IMR-90 (cell line): ENCODE measurements around the gene SPECC1L. TPM values are rescaled to one million over a fixed set of nuclear protein-coding genes. Genes with fewer than 3 reads are reported as not detected.

Source experiments
- ATAC-seq: fragments of 200-7000 bp; cut with Tn5 transposase; 2 replicates; pipeline ENCODE4 v1.9.1; 2020; ENCODE audit warnings: low read depth, mild to moderate bottlenecking, moderate library complexity
- BruUV-seq: library from RNA; stranded (reverse); fragments of 400-500 nt; replicated peaks from 2 replicates; lab custom pipeline; 2021; lab: Mats Ljungman, UMichigan
- CTCF ChIA-PET: fragments of 300-600 bp; formaldehyde crosslinking; extraction: SDS; loops from one replicate; lab custom pipeline; 2021; ENCODE audit warnings: antibody characterized with exemption; lab: Yijun Ruan, JAX
- POLR2A ChIA-PET: fragments of 300-600 bp; sonication (Branson Sonifier 250); formaldehyde crosslinking; loops from one replicate; lab custom pipeline; 2022; ENCODE audit warnings: antibody characterized with exemption; ENCODE audit not compliant: unreplicated experiment; lab: Charles Lee
- DNase-seq: peaks from one replicate; pipeline ENCODE4 v3.0.0; 2013
- H2AFZ ChIP-seq: replicated peaks from 2 replicates; pipeline ENCODE3; 2013; ENCODE audit warnings: low read length, mild to moderate bottlenecking; ENCODE audit not compliant: poor library complexity
- H2AK5ac ChIP-seq: 2 replicates; pipeline ENCODE4 v1.6.1; 2013; ENCODE audit warnings: low read depth, low read length, inconsistent platforms
- H2AK9ac ChIP-seq: replicated peaks from 2 replicates; pipeline ENCODE3; 2013; ENCODE audit warnings: mild to moderate bottlenecking, low read depth, low read length, moderate library complexity; ENCODE audit not compliant: poor library complexity
- H2BK120ac ChIP-seq: 2 replicates; pipeline ENCODE4 v1.6.1; 2013; ENCODE audit warnings: low read depth, low read length, inconsistent platforms
- H2BK15ac ChIP-seq: 3 replicates; pipeline ENCODE4 v1.6.1; 2013; ENCODE audit warnings: low read depth, low read length, inconsistent platforms
- H2BK20ac ChIP-seq: 2 replicates; pipeline ENCODE4 v1.6.1; 2013; ENCODE audit warnings: low read depth, mild to moderate bottlenecking, inconsistent platforms, low read length, moderate library complexity
- H2BK5ac ChIP-seq: 2 replicates; pipeline ENCODE4 v1.6.1; 2013; ENCODE audit warnings: mild to moderate bottlenecking, low read depth, low read length, inconsistent platforms; ENCODE audit not compliant: poor library complexity, severe bottlenecking
- H3K14ac ChIP-seq: replicated peaks from 2 replicates; pipeline ENCODE4 v1.6.1; 2013; ENCODE audit warnings: low read depth, low read length, inconsistent platforms
- H3K18ac ChIP-seq: 2 replicates; pipeline ENCODE4 v1.6.1; 2013; ENCODE audit warnings: low read depth, low read length, control low read depth
- H3K23ac ChIP-seq: 2 replicates; pipeline ENCODE4 v1.6.1; 2013; ENCODE audit warnings: low read depth, low read length, inconsistent platforms
- H3K27ac ChIP-seq: 2 replicates; pipeline ENCODE4 v1.5.1; 2013; ENCODE audit warnings: mild to moderate bottlenecking, control low read depth, low read length; ENCODE audit not compliant: insufficient read depth
- H3K27me3 ChIP-seq: 2 replicates; pipeline ENCODE4 v1.6.1; 2013; ENCODE audit warnings: low read length; ENCODE audit not compliant: control insufficient read depth, insufficient read depth
- H3K36me3 ChIP-seq: 2 replicates; pipeline ENCODE4 v1.6.1; 2013; ENCODE audit warnings: low read length, mixed read lengths; ENCODE audit not compliant: control insufficient read depth, insufficient read depth
- H3K4ac ChIP-seq: 2 replicates; pipeline ENCODE4 v1.6.1; 2013; ENCODE audit warnings: low read depth, low read length, inconsistent platforms
- H3K4me1 ChIP-seq: 2 replicates; pipeline ENCODE4 v1.6.1; 2013; ENCODE audit warnings: low read length, mixed read lengths; ENCODE audit not compliant: control insufficient read depth, insufficient read depth
- H3K4me2 ChIP-seq: 2 replicates; pipeline ENCODE4 v1.6.1; 2013; ENCODE audit warnings: low read depth, mild to moderate bottlenecking, control low read depth, low read length, moderate library complexity
- H3K4me3 ChIP-seq: 2 replicates; pipeline ENCODE4 v1.5.1; 2013; ENCODE audit warnings: low read depth, mild to moderate bottlenecking, control low read depth, low read length, moderate library complexity; ENCODE audit not compliant: insufficient read depth
- H3K56ac ChIP-seq: 2 replicates; pipeline ENCODE4 v1.6.1; 2013; ENCODE audit warnings: low read length, inconsistent platforms; ENCODE audit not compliant: insufficient read depth; ENCODE audit errors: extremely low read depth
- H3K79me1 ChIP-seq, 2 experiments: 2 replicates each; pipeline ENCODE4 v1.6.1; 2013; ENCODE audit warnings: low read length in 2 of 2, inconsistent platforms in 1 of 2, low read depth in 1 of 2
- H3K9ac ChIP-seq: 2 replicates; pipeline ENCODE4 v1.6.1; 2013; ENCODE audit warnings: low read depth, low read length, control low read depth
- H3K9me1 ChIP-seq: 2 replicates; pipeline ENCODE4 v1.6.1; 2013; ENCODE audit warnings: low read length, inconsistent platforms; ENCODE audit not compliant: insufficient read depth
- H3K9me3 ChIP-seq: 2 replicates; pipeline ENCODE4 v1.6.1; 2013; ENCODE audit warnings: low read length; ENCODE audit not compliant: control insufficient read depth, insufficient read depth
- H4K20me1 ChIP-seq: 2 replicates; pipeline ENCODE4 v1.6.1; 2013; ENCODE audit warnings: low read length, inconsistent platforms; ENCODE audit not compliant: insufficient read depth
- H4K5ac ChIP-seq: 2 replicates; pipeline ENCODE4 v1.6.1; 2013; ENCODE audit warnings: mild to moderate bottlenecking, low read depth, low read length, control low read depth
- H4K8ac ChIP-seq, 2 experiments: 2 replicates each; pipeline ENCODE4 v1.6.1; 2013; ENCODE audit warnings: low read depth in 2 of 2, low read length in 2 of 2, control low read depth in 1 of 2, inconsistent platforms in 1 of 2
- H4K91ac ChIP-seq: 2 replicates; pipeline ENCODE4 v1.6.1; 2013; ENCODE audit warnings: low read depth, low read length, inconsistent platforms; ENCODE audit not compliant: insufficient read depth
- BHLHE40 ChIP-seq: fragments of 150-350 bp; IDR thresholded peaks from 2 replicates; pipeline ENCODE4 v1.6.1; 2016; ENCODE audit warnings: mild to moderate bottlenecking, low read depth, low read length
- CEBPB ChIP-seq: IDR thresholded peaks from 2 replicates; pipeline ENCODE4 v1.6.1; 2012; ENCODE audit warnings: low read depth, low read length, improper control_type of control experiment
- CHD1 ChIP-seq: IDR thresholded peaks from 2 replicates; pipeline ENCODE4 v1.6.1; 2012; ENCODE audit warnings: low read depth, low read length, improper control_type of control experiment
- FOS ChIP-seq: fragments of 150-350 bp; IDR thresholded peaks from 2 replicates; pipeline ENCODE4 v1.6.1; 2016; ENCODE audit warnings: low read depth, low read length
- MAFK ChIP-seq: IDR thresholded peaks from 2 replicates; pipeline ENCODE4 v1.6.1; 2012; ENCODE audit warnings: low read depth, low read length, improper control_type of control experiment
- MAZ ChIP-seq: IDR thresholded peaks from 2 replicates; pipeline ENCODE4 v1.6.1; 2012; ENCODE audit warnings: low read depth, mild to moderate bottlenecking, low read length, improper control_type of control experiment, moderate library complexity, borderline replicate concordance
- MXI1 ChIP-seq: IDR thresholded peaks from 2 replicates; pipeline ENCODE4 v1.6.1; 2012; ENCODE audit warnings: low read depth, mild to moderate bottlenecking, low read length, moderate library complexity, borderline replicate concordance
- NFE2L2 ChIP-seq: fragments of 150-350 bp; IDR thresholded peaks from 2 replicates; pipeline ENCODE4 v1.6.1; 2016; ENCODE audit warnings: low read depth, mild to moderate bottlenecking, low read length
- POLR2A ChIP-seq: IDR thresholded peaks from 2 replicates; pipeline ENCODE4 v1.6.1; 2012; ENCODE audit warnings: mild to moderate bottlenecking, low read depth, low read length
- RAD21 ChIP-seq: IDR thresholded peaks from 2 replicates; pipeline ENCODE4 v1.6.1; 2012; ENCODE audit warnings: low read length, improper control_type of control experiment
- RCOR1 ChIP-seq: IDR thresholded peaks from 2 replicates; pipeline ENCODE4 v1.6.1; 2012; ENCODE audit warnings: mild to moderate bottlenecking, low read length, improper control_type of control experiment; ENCODE audit not compliant: insufficient replicate concordance
- RFX5 ChIP-seq: IDR thresholded peaks from 2 replicates; pipeline ENCODE4 v1.8.0; 2012; ENCODE audit warnings: low read depth, mild to moderate bottlenecking, low read length, moderate library complexity
- SMC3 ChIP-seq: fragments of 150-350 bp; IDR thresholded peaks from 2 replicates; pipeline ENCODE4 v1.6.1; 2016; ENCODE audit warnings: low read depth, mild to moderate bottlenecking, antibody characterized with exemption, low read length, moderate library complexity
- dilution Hi-C: fragments of 300-500 bp; cut with HindIII; formaldehyde crosslinking; loops from one replicate; pipeline ENCODE4 v1.14.3; 2018; ENCODE audit warnings: low sequenced_read_pairs; ENCODE audit not compliant: unreplicated experiment
- in situ Hi-C: fragments of 300-500 bp; cut with MboI; formaldehyde crosslinking; loops from 3 replicates; pipeline ENCODE4 v1.14.3; 2019; ENCODE audit warnings: low sequenced_read_pairs, inconsistent platforms, mixed read lengths
- intact Hi-C: fragments of 100-400 bp; cut with micrococcal nuclease; formaldehyde crosslinking; loops from 2 replicates; pipeline ENCODE4 v1.10.0; 2022
- polyA plus RNA-seq, 3 experiments: library from polyadenylated mRNA; depleted of rRNA; stranded (reverse); fragments of >200 nt; gene quantifications; 2 replicates each; pipeline ENCODE4 v1.2.3, GENCODE V29; 2012; ENCODE audit warnings: low replicate concordance in 1 of 3
- total RNA-seq: library from RNA; depleted of rRNA; stranded (reverse); fragments of >200 nt; gene quantifications from 2 replicates; pipeline ENCODE4 v1.2.3, GENCODE V29; 2012
- TF ChIP-seq, protein P1 (sequence below): conservative IDR thresholded peaks from 2 replicates; pipeline ENCODE4 v1.5.1; 2012; ENCODE audit warnings: mild to moderate bottlenecking, low read depth, low read length, improper control_type of control experiment
- TF ChIP-seq, protein P2 (sequence below): fragments of 150-350 bp; IDR thresholded peaks from 2 replicates; pipeline ENCODE4 v1.6.1; 2017; ENCODE audit warnings: mild to moderate bottlenecking, antibody characterized with exemption, low read length, low read depth
- TF ChIP-seq, protein P3 (sequence below): fragments of 150-350 bp; IDR thresholded peaks from 2 replicates; pipeline ENCODE4 v1.6.1; 2016; ENCODE audit warnings: low read depth, mild to moderate bottlenecking, low read length, moderate library complexity, borderline replicate concordance

SPECC1L gene
- total and polyA plus RNA-seq, 2 of the 4 experiments (the other 2 are of a cell fraction): 18.7 to 44.1 TPM

DNA sequence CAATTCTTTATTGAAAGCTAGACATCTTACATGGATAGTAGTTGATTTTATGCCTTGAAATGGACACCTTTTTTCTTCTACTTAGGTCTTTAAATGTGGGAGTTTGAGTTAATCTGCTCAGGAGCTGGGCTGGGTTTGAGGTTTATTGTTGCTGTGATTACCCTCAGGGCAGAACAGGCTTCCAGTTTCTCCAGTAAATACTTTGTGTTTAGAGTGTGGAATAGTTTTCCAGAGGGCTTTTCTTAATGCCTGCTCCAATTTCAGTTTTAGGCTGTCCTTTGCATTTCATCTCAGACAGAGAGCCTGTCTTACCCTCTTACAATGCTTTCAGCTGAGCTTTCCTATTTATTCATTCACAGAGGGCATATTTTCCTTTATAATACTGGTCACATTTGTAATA, 86.9 kb downstream of the SPECC1L start:
- POLR2A ChIA-PET: interaction anchor here (0.6 kb wide), 1 partner anchor 34 kb away, joined by 3 read pairs; no protein-coding TSS in a partner anchor
- H3K36me3 ChIP-seq: peaks cover 22% of the 10 kb centered on the region
- peaks cover 9% of the 10 kb centered on the region for H3K9me1 ChIP-seq
- no peak overlapping the region for H3K56ac ChIP-seq
- TF ChIP-seq RCOR1: no peak
- TF ChIP-seq, protein P1, sequence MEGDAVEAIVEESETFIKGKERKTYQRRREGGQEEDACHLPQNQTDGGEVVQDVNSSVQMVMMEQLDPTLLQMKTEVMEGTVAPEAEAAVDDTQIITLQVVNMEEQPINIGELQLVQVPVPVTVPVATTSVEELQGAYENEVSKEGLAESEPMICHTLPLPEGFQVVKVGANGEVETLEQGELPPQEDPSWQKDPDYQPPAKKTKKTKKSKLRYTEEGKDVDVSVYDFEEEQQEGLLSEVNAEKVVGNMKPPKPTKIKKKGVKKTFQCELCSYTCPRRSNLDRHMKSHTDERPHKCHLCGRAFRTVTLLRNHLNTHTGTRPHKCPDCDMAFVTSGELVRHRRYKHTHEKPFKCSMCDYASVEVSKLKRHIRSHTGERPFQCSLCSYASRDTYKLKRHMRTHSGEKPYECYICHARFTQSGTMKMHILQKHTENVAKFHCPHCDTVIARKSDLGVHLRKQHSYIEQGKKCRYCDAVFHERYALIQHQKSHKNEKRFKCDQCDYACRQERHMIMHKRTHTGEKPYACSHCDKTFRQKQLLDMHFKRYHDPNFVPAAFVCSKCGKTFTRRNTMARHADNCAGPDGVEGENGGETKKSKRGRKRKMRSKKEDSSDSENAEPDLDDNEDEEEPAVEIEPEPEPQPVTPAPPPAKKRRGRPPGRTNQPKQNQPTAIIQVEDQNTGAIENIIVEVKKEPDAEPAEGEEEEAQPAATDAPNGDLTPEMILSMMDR: no peak
- no peak for TF ChIP-seq RFX5
- TF ChIP-seq, protein P2, sequence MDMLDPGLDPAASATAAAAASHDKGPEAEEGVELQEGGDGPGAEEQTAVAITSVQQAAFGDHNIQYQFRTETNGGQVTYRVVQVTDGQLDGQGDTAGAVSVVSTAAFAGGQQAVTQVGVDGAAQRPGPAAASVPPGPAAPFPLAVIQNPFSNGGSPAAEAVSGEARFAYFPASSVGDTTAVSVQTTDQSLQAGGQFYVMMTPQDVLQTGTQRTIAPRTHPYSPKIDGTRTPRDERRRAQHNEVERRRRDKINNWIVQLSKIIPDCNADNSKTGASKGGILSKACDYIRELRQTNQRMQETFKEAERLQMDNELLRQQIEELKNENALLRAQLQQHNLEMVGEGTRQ: no peak
- TF ChIP-seq MAZ: no peak
- no peak for TF ChIP-seq POLR2A
- no peak for TF ChIP-seq RAD21
- TF ChIP-seq FOS: no peak
- no peak for TF ChIP-seq SMC3
- TF ChIP-seq MAFK: no peak
- TF ChIP-seq CEBPB: no peak
- TF ChIP-seq MXI1: no peak
- TF ChIP-seq, protein P3, sequence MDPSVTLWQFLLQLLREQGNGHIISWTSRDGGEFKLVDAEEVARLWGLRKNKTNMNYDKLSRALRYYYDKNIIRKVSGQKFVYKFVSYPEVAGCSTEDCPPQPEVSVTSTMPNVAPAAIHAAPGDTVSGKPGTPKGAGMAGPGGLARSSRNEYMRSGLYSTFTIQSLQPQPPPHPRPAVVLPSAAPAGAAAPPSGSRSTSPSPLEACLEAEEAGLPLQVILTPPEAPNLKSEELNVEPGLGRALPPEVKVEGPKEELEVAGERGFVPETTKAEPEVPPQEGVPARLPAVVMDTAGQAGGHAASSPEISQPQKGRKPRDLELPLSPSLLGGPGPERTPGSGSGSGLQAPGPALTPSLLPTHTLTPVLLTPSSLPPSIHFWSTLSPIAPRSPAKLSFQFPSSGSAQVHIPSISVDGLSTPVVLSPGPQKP: no peak
- no peak for TF ChIP-seq BHLHE40
- TF ChIP-seq CHD1: no peak
- TF ChIP-seq NFE2L2: no peak
- peaks cover 4% of the 10 kb centered on the region; the same call in 1 of the 2 replicates for H3K4me1 ChIP-seq
- ATAC-seq: peak; percentile 84
- no peak overlapping the region for H3K18ac ChIP-seq
- intact Hi-C loops (no loop called here), in situ Hi-C loops (no loop called here), dilution Hi-C loops (no loop called here)
- no peak overlapping the region for H3K4ac ChIP-seq
- no peaks in the 10 kb centered on the region for H3K9me3 ChIP-seq
- no peak overlapping the region for H3K9ac ChIP-seq
- 0 out of 2 replicates have a peak, but pooled peaks cover 4% of the 10 kb centered on the region for H4K20me1 ChIP-seq
- peaks cover 19 to 50% of the 10 kb centered on the region in 2 experiments for H3K79me1 ChIP-seq
- no peak overlapping the region for H2BK5ac ChIP-seq
- H4K8ac ChIP-seq: no peak overlapping the region
- no peak overlapping the region for H4K5ac ChIP-seq
- no peak overlapping the region for H3K14ac ChIP-seq
- no peak overlapping the region for H2AK5ac ChIP-seq
- no peak overlapping the region for H2BK15ac ChIP-seq
- H3K4me2 ChIP-seq: no peak overlapping the region
- H3K23ac ChIP-seq: no peak overlapping the region
- CTCF ChIA-PET: interaction anchor here (0.7 kb wide), 1 partner anchor 365 kb away, joined by 3 read pairs; no protein-coding TSS in a partner anchor
- BruUV-seq: no TSS peak
- H3K27ac ChIP-seq: no peak overlapping the region
- H2BK20ac ChIP-seq: no peak overlapping the region
- H2AK9ac ChIP-seq: no peak overlapping the region
- H2BK120ac ChIP-seq: no peak overlapping the region
- no peak overlapping the region for H4K91ac ChIP-seq
- no peak overlapping the region for H3K4me3 ChIP-seq
- H2AFZ ChIP-seq: no peak overlapping the region
- no peaks in the 10 kb centered on the region for H3K27me3 ChIP-seq
- DNase-seq: peak; percentile 7
